Breast epithelium (tissue), 3 donors: ENCODE data around the gene NTMT2.

ENCODE experiments used
- POLR2A ChIP-seq: fragments of 450-650 bp; IDR thresholded peaks from one replicate; pipeline ENCODE4 v1.6.1; 2016; ENCODE audit warnings: antibody characterized with exemption, mild to moderate bottlenecking, moderate library complexity
- POLR2AphosphoS5 ChIP-seq, 3 donors: sonication (generic); formaldehyde crosslinking; IDR thresholded peaks; one replicate each; pipeline ENCODE4 v1.6.1; 2017; ENCODE audit warnings: antibody characterized with exemption in 3 of 3
- TF ChIP-seq, protein P1 (sequence below), 3 donors: fragments of 450-650 bp; IDR thresholded peaks; one replicate each; pipeline ENCODE4 v1.5.1; 2016 to 2017; ENCODE audit warnings: antibody characterized with exemption in 3 of 3, mild to moderate bottlenecking in 3 of 3, moderate library complexity in 3 of 3

DNA sequence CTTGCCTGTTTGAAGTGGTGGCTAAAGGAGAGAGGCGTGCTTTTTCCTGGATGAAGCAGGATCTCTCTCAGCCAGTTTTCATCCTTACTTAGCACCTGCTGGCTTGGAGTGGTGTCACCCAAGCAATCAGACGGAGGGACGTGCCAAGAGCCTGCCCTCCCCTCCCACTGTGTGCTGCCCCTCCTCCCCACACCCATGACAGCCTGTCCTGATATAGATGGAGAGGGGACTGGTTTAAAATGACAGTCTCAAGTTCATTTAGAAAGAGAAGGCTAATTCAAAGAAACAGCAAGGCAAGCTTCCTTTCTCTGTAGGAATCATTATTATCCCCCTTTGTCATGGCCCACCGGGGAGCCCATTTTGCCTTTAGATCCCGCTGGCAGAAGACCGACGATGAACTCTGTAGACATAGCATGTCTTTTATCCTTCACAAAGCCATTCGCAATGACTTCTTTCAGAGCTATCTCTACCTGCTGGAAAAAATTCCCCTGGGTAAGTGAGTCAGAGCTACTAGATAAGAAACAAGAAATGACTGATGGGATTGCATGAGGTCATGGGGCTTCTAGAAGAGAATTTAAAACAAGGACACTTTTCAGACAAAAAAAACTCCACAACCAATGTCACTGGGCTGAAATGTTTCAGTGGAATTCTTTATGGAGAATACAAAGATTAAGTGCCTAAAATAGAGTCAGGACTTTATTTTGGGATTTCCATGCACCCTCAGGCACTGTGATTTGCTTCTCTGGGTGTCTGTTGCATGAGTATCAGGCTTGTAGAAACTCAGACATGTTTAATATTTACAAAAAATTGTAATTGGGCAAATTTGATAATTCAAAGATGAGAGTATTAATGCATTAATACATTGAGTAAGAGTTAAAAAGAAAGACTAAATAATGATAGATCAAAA, at the start of gene NTMT2:
- TF ChIP-seq, protein P1, sequence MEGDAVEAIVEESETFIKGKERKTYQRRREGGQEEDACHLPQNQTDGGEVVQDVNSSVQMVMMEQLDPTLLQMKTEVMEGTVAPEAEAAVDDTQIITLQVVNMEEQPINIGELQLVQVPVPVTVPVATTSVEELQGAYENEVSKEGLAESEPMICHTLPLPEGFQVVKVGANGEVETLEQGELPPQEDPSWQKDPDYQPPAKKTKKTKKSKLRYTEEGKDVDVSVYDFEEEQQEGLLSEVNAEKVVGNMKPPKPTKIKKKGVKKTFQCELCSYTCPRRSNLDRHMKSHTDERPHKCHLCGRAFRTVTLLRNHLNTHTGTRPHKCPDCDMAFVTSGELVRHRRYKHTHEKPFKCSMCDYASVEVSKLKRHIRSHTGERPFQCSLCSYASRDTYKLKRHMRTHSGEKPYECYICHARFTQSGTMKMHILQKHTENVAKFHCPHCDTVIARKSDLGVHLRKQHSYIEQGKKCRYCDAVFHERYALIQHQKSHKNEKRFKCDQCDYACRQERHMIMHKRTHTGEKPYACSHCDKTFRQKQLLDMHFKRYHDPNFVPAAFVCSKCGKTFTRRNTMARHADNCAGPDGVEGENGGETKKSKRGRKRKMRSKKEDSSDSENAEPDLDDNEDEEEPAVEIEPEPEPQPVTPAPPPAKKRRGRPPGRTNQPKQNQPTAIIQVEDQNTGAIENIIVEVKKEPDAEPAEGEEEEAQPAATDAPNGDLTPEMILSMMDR (IDR thresholded peaks at IDR 0.05), result no peak
- TF ChIP-seq POLR2AphosphoS5 (IDR thresholded peaks at IDR 0.05) (no peak), POLR2A (no peak)
